H9 (cell line): ENCODE measurements around the gene IL5RA. TPM values are rescaled to one million over a fixed set of nuclear protein-coding genes. Genes with fewer than 3 reads are reported as not detected.

ENCODE experiments used
- DNase-seq: peaks from one replicate; pipeline ENCODE4 v3.0.0-alpha.2; 2017
- H2AFZ ChIP-seq: one replicate; pipeline ENCODE4 v1.6.1; 2013; ENCODE audit warnings: mild to moderate bottlenecking, low read length, control low read depth, moderate library complexity
- H2AK5ac ChIP-seq: 2 replicates; pipeline ENCODE4 v1.6.1; 2013; ENCODE audit warnings: low read length, control low read depth, mixed read lengths; ENCODE audit not compliant: insufficient read length
- H2BK120ac ChIP-seq: one replicate; pipeline ENCODE4 v1.6.1; 2013; ENCODE audit warnings: low read depth, mild to moderate bottlenecking, low read length, control low read depth, inconsistent platforms; ENCODE audit not compliant: poor library complexity, severe bottlenecking
- H2BK12ac ChIP-seq: 2 replicates; pipeline ENCODE4 v1.6.1; 2013; ENCODE audit warnings: low read length, control low read depth, mixed read lengths, low read depth; ENCODE audit not compliant: insufficient read length
- H2BK15ac ChIP-seq: 2 replicates; pipeline ENCODE4 v1.6.1; 2013; ENCODE audit warnings: low read depth, low read length, control low read depth
- H2BK20ac ChIP-seq: one replicate; pipeline ENCODE4 v1.6.1; 2013; ENCODE audit warnings: low read depth, mild to moderate bottlenecking, low read length, control low read depth, inconsistent platforms; ENCODE audit not compliant: poor library complexity, severe bottlenecking
- H2BK5ac ChIP-seq: 2 replicates; pipeline ENCODE4 v1.6.1; 2013; ENCODE audit warnings: low read length, control low read depth, mixed read lengths; ENCODE audit not compliant: insufficient read length
- H3K14ac ChIP-seq: 2 replicates; pipeline ENCODE4 v1.6.1; 2013; ENCODE audit warnings: low read length, control low read depth; ENCODE audit not compliant: insufficient read depth
- H3K18ac ChIP-seq: 2 replicates; pipeline ENCODE4 v1.6.1; 2013; ENCODE audit warnings: low read depth, mild to moderate bottlenecking, mixed read lengths, low read length, control low read depth; ENCODE audit not compliant: insufficient read length
- H3K23ac ChIP-seq: 2 replicates; pipeline ENCODE4 v1.6.1; 2013; ENCODE audit warnings: low read length, control low read depth, mixed read lengths, low read depth; ENCODE audit not compliant: insufficient read length
- H3K23me2 ChIP-seq: 2 replicates; pipeline ENCODE4 v1.6.1; 2013; ENCODE audit warnings: low read depth, mild to moderate bottlenecking, mixed read lengths, low read length, control low read depth; ENCODE audit not compliant: insufficient read length, poor library complexity, severe bottlenecking
- H3K27ac ChIP-seq: 2 replicates; pipeline ENCODE4 v1.5.1; 2013; ENCODE audit warnings: low read length, control low read depth, mixed read lengths, low read depth; ENCODE audit not compliant: insufficient read length
- H3K27me3 ChIP-seq: 2 replicates; pipeline ENCODE4 v1.6.1; 2013; ENCODE audit warnings: low read length, control low read depth, inconsistent platforms; ENCODE audit not compliant: insufficient read depth
- H3K4ac ChIP-seq: 2 replicates; pipeline ENCODE4 v1.6.1; 2013; ENCODE audit warnings: low read depth, mild to moderate bottlenecking, control low read depth, inconsistent platforms, low read length, moderate library complexity
- H3K4me1 ChIP-seq: 2 replicates; pipeline ENCODE4 v1.6.1; 2013; ENCODE audit warnings: low read length, control low read depth, inconsistent platforms; ENCODE audit not compliant: insufficient read depth
- H3K4me2 ChIP-seq: 2 replicates; pipeline ENCODE4 v1.6.1; 2013; ENCODE audit warnings: low read length, control low read depth, mixed read lengths; ENCODE audit not compliant: insufficient read length, insufficient read depth
- H3K56ac ChIP-seq: 2 replicates; pipeline ENCODE4 v1.6.1; 2013; ENCODE audit warnings: low read depth, mild to moderate bottlenecking, mixed read lengths, low read length, control low read depth; ENCODE audit not compliant: insufficient read length
- H3K79me1 ChIP-seq: 2 replicates; pipeline ENCODE4 v1.6.1; 2013; ENCODE audit warnings: low read depth, mild to moderate bottlenecking, moderate library complexity, low read length, control low read depth, inconsistent platforms; ENCODE audit not compliant: insufficient read depth, poor library complexity, severe bottlenecking
- H3K79me2 ChIP-seq: 2 replicates; pipeline ENCODE4 v1.6.1; 2013; ENCODE audit warnings: low read length, control low read depth, inconsistent platforms; ENCODE audit not compliant: insufficient read depth
- H3K9ac ChIP-seq: 2 replicates; pipeline ENCODE4 v1.6.1; 2013; ENCODE audit warnings: low read length, control low read depth, mixed read lengths; ENCODE audit not compliant: insufficient read length; ENCODE audit errors: extremely low read depth
- H3K9me3 ChIP-seq: one replicate; pipeline ENCODE4 v1.6.1; 2013; ENCODE audit warnings: low read depth, low read length, inconsistent platforms; ENCODE audit not compliant: control insufficient read depth
- H3T11ph ChIP-seq: one replicate; pipeline ENCODE4 v1.6.1; 2013; ENCODE audit warnings: mild to moderate bottlenecking, low read length, control low read depth, inconsistent platforms
- H4K20me1 ChIP-seq: one replicate; pipeline ENCODE4 v1.6.1; 2013; ENCODE audit not compliant: control insufficient read depth, insufficient read length, insufficient read depth
- H4K5ac ChIP-seq: 2 replicates; pipeline ENCODE4 v1.6.1; 2013; ENCODE audit warnings: low read depth, mild to moderate bottlenecking, mixed read lengths, low read length, control low read depth; ENCODE audit not compliant: insufficient read length
- H4K8ac ChIP-seq: replicated peaks from 2 replicates; pipeline ENCODE4 v1.6.1; 2013; ENCODE audit warnings: low read length, control low read depth, mixed read lengths, low read depth; ENCODE audit not compliant: insufficient read length
- H4K91ac ChIP-seq: 2 replicates; pipeline ENCODE4 v1.6.1; 2013; ENCODE audit warnings: low read depth, mild to moderate bottlenecking, moderate library complexity, mixed read lengths, low read length, control low read depth; ENCODE audit not compliant: insufficient read length
- H3K27ac Mint-ChIP-seq, 3 experiments: 2 replicates in 2 of 3; 3 replicates in 1 of 3; pipeline ENCODE4 v1.8.0; 2020 to 2021; ENCODE audit warnings: mixed read lengths in 3 of 3, mild to moderate bottlenecking in 1 of 3, moderate library complexity in 1 of 3
- H3K27me3 Mint-ChIP-seq: 2 replicates; pipeline ENCODE4 v1.8.0; 2021; ENCODE audit warnings: low read depth, mild to moderate bottlenecking, moderate library complexity, mixed read lengths
- H3K36me3 Mint-ChIP-seq, 3 experiments: 2 replicates in 2 of 3; 3 replicates in 1 of 3; pipeline ENCODE4 v1.8.0; 2020 to 2021; ENCODE audit warnings: low read depth in 3 of 3, mixed read lengths in 3 of 3; ENCODE audit not compliant: insufficient read depth in 1 of 3
- H3K4me1 Mint-ChIP-seq, 2 experiments: 2 replicates each; pipeline ENCODE4 v1.8.0; 2020; ENCODE audit warnings: mixed read lengths in 2 of 2
- H3K4me3 Mint-ChIP-seq, 2 experiments: 2 replicates in 1 of 2; 3 replicates in 1 of 2; pipeline ENCODE4 v1.8.0; 2020 to 2021; ENCODE audit warnings: mild to moderate bottlenecking in 2 of 2, mixed read lengths in 2 of 2, moderate library complexity in 1 of 2
- H3K9me3 Mint-ChIP-seq, 2 experiments: 2 replicates in 1 of 2; 3 replicates in 1 of 2; pipeline ENCODE4 v1.8.0; 2020; ENCODE audit warnings: mild to moderate bottlenecking in 2 of 2, mixed read lengths in 2 of 2, moderate library complexity in 1 of 2
- CTCF ChIP-seq: fragments of 200-600 bp; sonication (generic); conservative IDR thresholded peaks from 3 replicates; pipeline ENCODE4 v1.8.0; 2021; ENCODE audit warnings: antibody characterized with exemption, mild to moderate bottlenecking
- WGBS: extraction: QIAGEN DNeasy Blood & Tissue Kit; methylation state at CpG from one replicate; pipeline ENCODE4 v1.1.7; 2013; ENCODE audit warnings: missing lambda C conversion rate, low lambda C conversion rate, mixed read lengths; ENCODE audit not compliant: insufficient read length; ENCODE audit errors: extremely low coverage; 5-methylcytosine and 5-hydroxymethylcytosine counted together
- total RNA-seq: library from RNA; stranded (reverse); gene quantifications from 2 replicates; pipeline ENCODE4 v1.2.1, GENCODE V29; 2021

Gene IL5RA
- total RNA-seq, 1 experiment from 2014 or later = not detected

GRCh38 chr3:3082234-3082924 lies 27.8 kb downstream of the IL5RA start:
- no CpG with 5 or more reads among the region's 2 CpGs for WGBS
- no peaks in the 10 kb centered on the region for H3K79me1 ChIP-seq
- no peaks in the 10 kb centered on the region for H3K9me3 Mint-ChIP-seq

More at GRCh38 chr3:3082234-3082924, 27.8 kb downstream of the IL5RA start:
- H4K91ac ChIP-seq = no peak overlapping the region
- H2AK5ac ChIP-seq = no peak overlapping the region
- no peak overlapping the region for H3K9ac ChIP-seq
- no peak overlapping the region for H4K8ac ChIP-seq
- no peak overlapping the region for H3K56ac ChIP-seq
- no peak overlapping the region for H3T11ph ChIP-seq
- H3K27me3 ChIP-seq = no peaks in the 10 kb centered on the region
- H3K36me3 Mint-ChIP-seq = no peaks in the 10 kb centered on the region
- no peaks in the 10 kb centered on the region for H3K79me2 ChIP-seq
- H3K18ac ChIP-seq = no peak overlapping the region
- H3K27ac ChIP-seq = no peak overlapping the region
- H2AFZ ChIP-seq = no peak overlapping the region
- no peaks in the 10 kb centered on the region for H3K23me2 ChIP-seq
- H2BK12ac ChIP-seq = no peak overlapping the region
- H3K4me2 ChIP-seq = no peak overlapping the region
- no peak overlapping the region for H2BK5ac ChIP-seq
- H3K23ac ChIP-seq = no peak overlapping the region
- no peaks in the 10 kb centered on the region for H3K9me3 ChIP-seq
- no peak overlapping the region for H3K27ac Mint-ChIP-seq
- no peak for DNase-seq
- H4K20me1 ChIP-seq = no peaks in the 10 kb centered on the region
- no peak overlapping the region for H2BK120ac ChIP-seq
- H3K14ac ChIP-seq = no peak overlapping the region
- H3K4me3 Mint-ChIP-seq = no peak overlapping the region; a peak in 1 of 5 replicates
- H3K4me1 ChIP-seq = peaks cover 5% of the 10 kb centered on the region; the same call in 1 of the 2 replicates
- H4K5ac ChIP-seq = no peak overlapping the region
- H3K4ac ChIP-seq = no peak overlapping the region
- no peak overlapping the region for H2BK20ac ChIP-seq
- H2BK15ac ChIP-seq = no peak overlapping the region
- H3K4me1 Mint-ChIP-seq = peaks cover 28 to 43% of the 10 kb centered on the region in 2 experiments
- TF ChIP-seq CTCF = no peak
- H3K27me3 Mint-ChIP-seq = no peaks in the 10 kb centered on the region; the same call in none of the 2 replicates
